ENCODE data around the gene TFAP2D.

The TFAP2D gene

GRCh38 chr6:50718566-50718965, 5.2 kb downstream of the TFAP2D start:
- no peak for DNase-seq (ENCODE audit: low read depth)
- H3K4me3 ChIP-seq (ENCODE audit: low read length): no peak overlapping the region
- TF ChIP-seq, protein P1, sequence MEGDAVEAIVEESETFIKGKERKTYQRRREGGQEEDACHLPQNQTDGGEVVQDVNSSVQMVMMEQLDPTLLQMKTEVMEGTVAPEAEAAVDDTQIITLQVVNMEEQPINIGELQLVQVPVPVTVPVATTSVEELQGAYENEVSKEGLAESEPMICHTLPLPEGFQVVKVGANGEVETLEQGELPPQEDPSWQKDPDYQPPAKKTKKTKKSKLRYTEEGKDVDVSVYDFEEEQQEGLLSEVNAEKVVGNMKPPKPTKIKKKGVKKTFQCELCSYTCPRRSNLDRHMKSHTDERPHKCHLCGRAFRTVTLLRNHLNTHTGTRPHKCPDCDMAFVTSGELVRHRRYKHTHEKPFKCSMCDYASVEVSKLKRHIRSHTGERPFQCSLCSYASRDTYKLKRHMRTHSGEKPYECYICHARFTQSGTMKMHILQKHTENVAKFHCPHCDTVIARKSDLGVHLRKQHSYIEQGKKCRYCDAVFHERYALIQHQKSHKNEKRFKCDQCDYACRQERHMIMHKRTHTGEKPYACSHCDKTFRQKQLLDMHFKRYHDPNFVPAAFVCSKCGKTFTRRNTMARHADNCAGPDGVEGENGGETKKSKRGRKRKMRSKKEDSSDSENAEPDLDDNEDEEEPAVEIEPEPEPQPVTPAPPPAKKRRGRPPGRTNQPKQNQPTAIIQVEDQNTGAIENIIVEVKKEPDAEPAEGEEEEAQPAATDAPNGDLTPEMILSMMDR (conservative IDR thresholded peaks at IDR 0.05; ENCODE audit: low read depth, low read length): no peak

DNA sequence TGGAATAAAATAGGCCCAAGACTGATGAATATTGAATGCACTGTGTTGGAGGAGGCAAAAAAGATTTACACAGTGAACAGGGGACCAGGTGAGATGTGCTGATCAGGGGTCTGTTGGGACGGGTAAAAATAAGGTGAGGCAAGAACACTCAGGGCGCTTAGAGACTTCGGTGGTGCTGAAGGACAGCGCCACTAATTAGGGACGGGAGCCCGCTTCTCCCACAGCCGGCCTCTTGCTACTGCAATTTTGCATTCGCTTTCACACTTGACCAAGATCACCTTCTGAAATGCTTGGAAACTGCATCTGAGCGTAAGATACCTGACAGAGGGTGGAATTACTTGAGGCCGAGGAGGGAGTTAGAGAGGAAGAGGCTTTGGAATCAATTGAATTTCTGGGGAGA, 7.3 kb downstream of the TFAP2D start:
- TF ChIP-seq, protein P1 (conservative IDR thresholded peaks at IDR 0.05; ENCODE audit: low read depth, low read length): no peak
- DNase-seq (ENCODE audit: low read depth): peak; percentile 4
- no peak overlapping the region for H3K4me3 ChIP-seq (ENCODE audit: low read length)

GRCh38 chr6:50721978-50722377, 8.7 kb downstream of the TFAP2D start:
- no peak overlapping the region for H3K4me3 ChIP-seq (ENCODE audit: low read length)
- no peak for DNase-seq (ENCODE audit: low read depth)
- TF ChIP-seq, protein P1 (conservative IDR thresholded peaks at IDR 0.05; ENCODE audit: low read depth, low read length): no peak

DNA sequence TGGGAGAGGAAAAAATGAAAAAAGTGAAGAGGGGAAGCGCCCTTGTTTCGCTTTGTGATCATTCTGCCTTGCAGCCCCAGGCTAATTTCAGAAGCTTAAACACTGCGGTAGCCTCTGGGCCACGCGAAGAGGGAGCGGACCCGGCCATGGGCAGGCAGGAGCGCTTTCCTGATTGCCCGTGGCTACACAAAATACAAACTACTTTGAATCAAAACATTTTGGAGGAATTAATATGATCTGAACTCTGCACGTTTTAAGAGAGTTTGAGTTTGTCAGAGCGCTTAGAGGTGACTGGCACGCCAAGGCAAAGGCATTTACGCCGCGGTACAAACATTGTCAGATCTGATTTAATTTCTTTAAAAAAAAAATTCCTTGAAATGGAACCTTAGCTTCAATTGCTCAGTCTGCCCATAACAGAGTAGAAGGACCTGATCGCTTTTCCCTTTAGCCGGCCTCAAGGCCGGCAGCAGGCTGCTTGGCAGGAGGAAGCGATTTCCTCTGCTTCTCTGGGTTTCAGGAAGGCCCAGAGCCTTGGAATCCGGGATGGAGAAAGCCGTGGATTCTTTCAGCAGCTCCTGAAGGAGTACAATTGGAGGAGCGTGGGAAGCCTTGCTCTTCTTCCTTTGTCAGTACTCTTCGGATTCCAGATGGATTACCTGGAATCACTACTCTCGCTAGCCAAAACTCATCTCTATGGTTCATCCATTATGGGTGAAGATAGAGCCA, 9.7 kb downstream of the TFAP2D start:
- H3K4me3 ChIP-seq (ENCODE audit: low read length): no peak overlapping the region
- TF ChIP-seq, protein P1 (conservative IDR thresholded peaks at IDR 0.05; ENCODE audit: low read depth, low read length): no peak
- no peak for DNase-seq (ENCODE audit: low read depth)

DNA sequence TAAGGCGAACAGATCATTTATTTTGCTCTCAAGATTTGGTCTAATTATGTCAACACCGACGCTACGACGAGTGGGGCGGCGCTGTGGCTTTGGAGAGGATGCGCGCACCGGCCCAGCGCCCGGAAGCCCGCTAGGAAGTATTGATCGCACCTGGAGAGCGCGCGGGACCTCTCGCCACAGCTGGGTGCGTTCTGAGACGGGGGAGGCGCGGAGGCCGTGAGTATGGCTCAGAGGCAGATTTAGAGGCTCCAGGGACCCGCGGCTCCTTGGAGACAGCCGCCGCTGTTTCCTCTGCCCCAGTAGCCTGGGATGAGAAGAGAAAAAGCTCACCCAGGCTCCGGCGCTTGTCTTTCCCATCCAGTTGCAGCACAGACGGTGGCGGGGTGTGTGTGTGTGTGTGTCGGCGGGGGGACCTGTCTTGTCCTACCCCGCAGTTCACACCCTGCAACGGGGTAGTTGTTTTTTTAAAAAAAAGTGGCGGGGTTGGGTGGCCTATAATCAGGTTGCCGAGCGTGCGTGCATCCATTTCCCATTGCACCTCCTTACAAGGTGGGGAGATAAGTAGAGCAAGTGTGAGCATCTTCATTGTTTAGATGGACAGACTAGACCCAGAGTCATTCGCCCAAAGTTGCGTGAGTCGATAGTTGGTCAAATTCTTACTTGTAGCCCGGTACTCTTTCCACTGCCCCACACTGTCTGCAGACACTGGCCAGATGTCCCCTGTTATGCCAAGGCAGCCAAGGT, 11.2 kb downstream of the TFAP2D start:
- DNase-seq (ENCODE audit: low read depth): no peak
- TF ChIP-seq, protein P1 (conservative IDR thresholded peaks at IDR 0.05; ENCODE audit: low read depth, low read length): no peak
- H3K4me3 ChIP-seq (ENCODE audit: low read length): no peak overlapping the region

DNA sequence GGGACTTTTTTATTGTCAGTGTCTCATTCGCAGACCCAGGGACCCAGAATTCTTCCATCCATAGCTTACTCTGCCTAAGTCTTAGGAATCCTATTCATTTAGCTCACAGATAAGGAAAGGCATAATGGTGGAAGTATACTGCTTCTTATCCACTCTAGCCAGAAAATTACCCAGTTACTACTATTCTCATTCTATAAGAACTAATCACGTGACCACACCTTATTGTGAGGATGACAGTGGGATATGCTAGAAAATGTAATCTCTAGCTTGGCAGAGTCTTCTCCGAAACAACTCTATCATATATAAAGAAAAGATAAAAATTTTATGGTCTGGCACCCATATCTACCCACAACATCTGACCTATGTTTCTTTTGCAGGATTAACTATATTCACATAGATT, 21.2 kb downstream of the TFAP2D start:
- TF ChIP-seq, protein P1 (conservative IDR thresholded peaks at IDR 0.05; ENCODE audit: low read depth, low read length): no peak
- H3K4me3 ChIP-seq (ENCODE audit: low read length): no peak overlapping the region
- DNase-seq (ENCODE audit: low read depth): no peak

- DNase-seq (ENCODE audit: low read depth): no peak
- TF ChIP-seq, protein P1 (conservative IDR thresholded peaks at IDR 0.05; ENCODE audit: low read depth, low read length): no peak
- no peak overlapping the region for H3K4me3 ChIP-seq (ENCODE audit: low read length)
These were observed 28.8 kb downstream of the TFAP2D start for GRCh38 chr6:50742161-50742560.

Data from retinal pigment epithelial cell (primary cell).